Transverse colon (tissue), 1 donor: ENCODE results near the gene CPAMD8.

Source experiments
- EP300 ChIP-seq: sonication (generic); formaldehyde crosslinking; IDR thresholded peaks from one replicate; pipeline ENCODE4 v1.6.1; 2017; ENCODE audit warnings: antibody characterized with exemption, low read depth
- POLR2A ChIP-seq: fragments of 450-650 bp; IDR thresholded peaks from one replicate; pipeline ENCODE4 v1.6.1; 2016; ENCODE audit warnings: antibody characterized with exemption, mild to moderate bottlenecking, moderate library complexity

DNA sequence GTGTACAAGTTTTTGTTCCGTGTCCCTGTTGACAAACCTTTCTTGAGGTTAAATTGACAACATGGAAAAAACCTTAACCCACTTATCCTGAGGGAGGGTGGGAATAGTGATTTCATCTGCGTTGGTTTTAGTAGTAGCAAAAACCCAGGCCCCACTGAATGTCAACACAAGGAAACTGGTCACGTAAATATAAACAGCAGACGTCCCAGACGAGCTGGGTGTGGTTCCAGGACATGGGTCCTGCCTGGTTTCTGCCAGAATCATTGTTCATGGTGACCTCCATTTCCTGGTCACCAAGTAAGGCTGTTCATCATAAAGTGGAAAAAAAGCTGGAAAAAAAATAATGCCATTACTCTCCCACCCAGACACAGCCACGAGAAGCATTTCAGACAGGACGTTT, 154.7 kb downstream of the CPAMD8 start:
- TF ChIP-seq EP300 = no peak
- no peak for TF ChIP-seq POLR2A
